Astrocyte (in vitro differentiated cells and primary cell): Measurements from ENCODE around the gene SLC4A9.

ENCODE experiments used
- EZH2 ChIP-seq: IDR thresholded peaks from 2 replicates; pipeline ENCODE4 v1.6.1; 2012; ENCODE audit warnings: mild to moderate bottlenecking, low read length, inconsistent platforms; ENCODE audit not compliant: insufficient read depth
- TF ChIP-seq, protein P1 (sequence below): IDR thresholded peaks from 2 replicates; pipeline ENCODE4 v1.5.1; 2011; ENCODE audit warnings: low read depth, mild to moderate bottlenecking, inconsistent platforms, low read length, moderate library complexity; ENCODE audit not compliant: insufficient read depth

DNA sequence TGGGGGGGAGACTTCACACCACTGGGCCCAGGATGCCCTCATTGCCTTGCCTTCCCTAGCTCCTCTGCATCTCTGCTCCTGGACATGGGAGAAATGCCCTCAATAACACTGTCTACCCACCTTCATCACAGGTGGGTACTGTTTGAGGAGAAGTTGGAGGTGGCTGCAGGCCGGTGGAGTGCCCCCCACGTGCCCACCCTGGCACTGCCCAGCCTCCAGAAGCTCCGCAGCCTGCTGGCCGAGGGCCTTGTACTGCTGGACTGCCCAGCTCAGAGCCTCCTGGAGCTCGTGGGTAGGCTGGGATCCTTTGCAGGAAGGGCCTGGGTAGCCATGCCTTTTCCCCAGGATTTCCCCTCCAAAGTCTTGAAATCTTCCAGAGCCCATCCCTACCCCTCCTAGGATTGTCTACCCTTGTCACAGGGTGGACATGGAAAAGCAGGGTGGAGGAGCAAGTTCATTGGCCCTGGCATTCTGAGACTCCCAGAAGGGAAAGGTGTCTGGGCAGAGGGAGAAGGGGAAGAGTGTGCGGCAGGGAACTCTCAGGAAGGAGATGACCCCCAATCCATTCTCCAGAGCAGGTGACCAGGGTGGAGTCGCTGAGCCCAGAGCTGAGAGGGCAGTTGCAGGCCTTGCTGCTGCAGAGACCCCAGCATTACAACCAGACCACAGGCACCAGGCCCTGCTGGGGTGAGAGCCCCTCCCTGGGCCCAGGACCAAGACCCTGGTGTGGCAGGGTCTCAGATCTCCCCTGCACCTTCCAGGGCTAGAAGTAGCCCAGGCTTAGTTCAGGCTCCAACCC is 886 bp downstream of the SLC4A9 start:
- TF ChIP-seq, protein P1, sequence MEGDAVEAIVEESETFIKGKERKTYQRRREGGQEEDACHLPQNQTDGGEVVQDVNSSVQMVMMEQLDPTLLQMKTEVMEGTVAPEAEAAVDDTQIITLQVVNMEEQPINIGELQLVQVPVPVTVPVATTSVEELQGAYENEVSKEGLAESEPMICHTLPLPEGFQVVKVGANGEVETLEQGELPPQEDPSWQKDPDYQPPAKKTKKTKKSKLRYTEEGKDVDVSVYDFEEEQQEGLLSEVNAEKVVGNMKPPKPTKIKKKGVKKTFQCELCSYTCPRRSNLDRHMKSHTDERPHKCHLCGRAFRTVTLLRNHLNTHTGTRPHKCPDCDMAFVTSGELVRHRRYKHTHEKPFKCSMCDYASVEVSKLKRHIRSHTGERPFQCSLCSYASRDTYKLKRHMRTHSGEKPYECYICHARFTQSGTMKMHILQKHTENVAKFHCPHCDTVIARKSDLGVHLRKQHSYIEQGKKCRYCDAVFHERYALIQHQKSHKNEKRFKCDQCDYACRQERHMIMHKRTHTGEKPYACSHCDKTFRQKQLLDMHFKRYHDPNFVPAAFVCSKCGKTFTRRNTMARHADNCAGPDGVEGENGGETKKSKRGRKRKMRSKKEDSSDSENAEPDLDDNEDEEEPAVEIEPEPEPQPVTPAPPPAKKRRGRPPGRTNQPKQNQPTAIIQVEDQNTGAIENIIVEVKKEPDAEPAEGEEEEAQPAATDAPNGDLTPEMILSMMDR = no peak
- TF ChIP-seq EZH2 = no peak
